ENCODE data around the gene LBHD1.
"Not testable (repeated sequence)": the region's sequence is repeated elsewhere in the genome, so short reads cannot be mapped to it uniquely, and the experiment has no call there.

LBHD1 gene

GRCh38 chr11:62656796-62657429 lies 15.2 kb downstream of the LBHD1 start:
- DNase-seq: no peak

GRCh38 chr11:62654297-62654696 lies 17.8 kb downstream of the LBHD1 start:
- DNase-seq: no peak

DNA sequence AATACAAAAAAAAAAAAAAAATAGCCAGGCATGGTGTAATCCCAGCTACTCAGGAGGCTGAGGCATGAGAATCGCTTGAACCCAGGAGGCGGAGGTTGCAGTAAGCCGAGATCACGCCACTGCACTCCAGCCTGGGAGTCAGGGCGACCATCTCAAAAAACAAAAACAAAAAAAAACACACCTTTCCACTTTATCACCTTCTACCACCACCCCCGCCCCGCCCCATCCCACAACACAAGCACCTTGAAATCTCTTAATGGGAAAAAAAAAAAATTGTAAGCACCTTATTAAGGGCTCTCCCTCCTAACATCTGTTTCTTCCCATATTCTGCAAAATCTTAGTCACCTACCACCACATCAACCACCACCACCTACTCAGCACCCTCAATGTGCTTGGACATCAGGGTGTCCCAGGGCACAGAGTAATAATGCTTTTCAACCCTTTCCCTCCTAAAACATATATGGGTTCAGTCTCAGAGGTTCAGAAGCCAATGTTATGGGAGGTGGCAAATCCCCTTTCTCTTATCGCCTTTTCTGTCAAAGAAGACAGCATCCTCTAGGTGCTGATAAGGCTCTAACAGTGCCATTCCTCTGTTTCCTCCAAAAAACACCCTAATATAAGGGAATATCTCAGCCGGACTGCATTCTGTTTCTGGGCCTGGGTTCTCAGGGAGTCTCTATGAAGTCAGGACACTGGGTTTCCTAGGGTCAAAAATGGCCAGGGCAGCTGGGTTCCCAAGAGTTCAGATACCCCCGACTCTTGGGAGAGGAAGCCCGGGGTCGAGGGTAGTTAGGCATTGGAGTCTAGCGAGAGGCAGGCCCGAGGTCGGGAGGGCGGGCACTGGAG lies 19.7 kb downstream of the LBHD1 start:
- no peak for DNase-seq

DNA sequence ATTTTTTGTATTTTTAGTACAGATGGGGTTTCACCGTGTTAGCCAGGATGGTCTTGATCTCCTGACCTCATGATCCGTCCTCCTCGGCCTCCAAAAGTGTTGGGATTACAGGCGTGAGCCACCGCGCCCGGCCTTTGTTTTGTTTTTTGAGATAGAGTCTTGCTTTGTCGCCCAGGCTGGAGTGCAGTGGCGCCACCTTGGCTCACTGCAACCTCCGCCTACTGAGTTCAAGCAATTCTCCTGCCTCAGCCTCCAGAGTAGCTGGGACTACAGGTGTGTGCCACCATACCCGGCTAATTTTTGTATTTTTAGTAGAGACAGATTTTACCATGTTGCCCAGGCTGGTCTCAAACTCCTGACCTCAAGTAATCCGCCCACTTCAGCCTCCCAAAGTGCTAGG lies 21.8 kb downstream of the LBHD1 start:
- DNase-seq: not testable (repeated sequence)

DNA sequence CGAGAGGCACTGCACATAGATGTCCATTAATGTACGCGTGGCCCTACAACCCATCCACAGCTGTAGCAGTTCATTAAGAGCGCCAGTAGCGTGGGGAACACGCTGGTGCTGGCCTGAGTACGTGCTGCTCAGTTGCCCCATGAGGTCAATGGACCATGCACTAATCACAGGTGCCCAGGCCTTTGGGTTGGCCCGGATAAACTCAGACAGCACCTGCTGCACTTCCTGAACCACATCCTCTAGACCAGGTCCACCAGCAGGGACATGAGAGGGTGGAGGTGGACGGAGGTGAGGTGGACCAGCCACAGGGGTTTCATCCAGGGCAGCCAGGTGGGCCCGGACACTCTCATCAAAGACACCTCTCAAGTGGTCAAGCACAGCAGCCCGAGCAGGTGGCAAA lies 22.6 kb downstream of the LBHD1 start:
- no peak for DNase-seq

DNA sequence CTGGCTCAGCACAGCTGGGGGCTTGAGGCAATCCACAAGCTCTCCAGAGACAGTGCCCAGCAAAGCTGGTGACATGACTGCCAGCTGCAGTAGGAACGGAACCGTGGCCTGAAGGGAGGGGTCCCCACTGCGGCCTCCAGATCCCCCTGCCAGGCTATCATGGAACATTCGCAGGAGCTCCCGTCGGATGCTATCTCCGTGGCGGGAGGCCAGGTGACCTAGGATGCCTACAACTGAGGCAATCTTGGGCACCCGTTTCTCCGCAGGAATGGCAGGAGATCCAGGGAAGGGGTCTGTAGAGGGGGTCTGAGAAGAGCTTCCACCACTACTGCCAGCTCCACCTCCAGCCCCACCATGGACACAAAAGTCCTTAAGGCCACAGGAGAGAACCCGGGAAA lies 23.1 kb downstream of the LBHD1 start:
- DNase-seq: no peak

- DNase-seq: no peak
Observed at GRCh38 chr11:62648185-62648966, 23.7 kb downstream of the LBHD1 start.

- DNase-seq: no peak
Observed at GRCh38 chr11:62647609-62648005, 24.5 kb downstream of the LBHD1 start.

DNA sequence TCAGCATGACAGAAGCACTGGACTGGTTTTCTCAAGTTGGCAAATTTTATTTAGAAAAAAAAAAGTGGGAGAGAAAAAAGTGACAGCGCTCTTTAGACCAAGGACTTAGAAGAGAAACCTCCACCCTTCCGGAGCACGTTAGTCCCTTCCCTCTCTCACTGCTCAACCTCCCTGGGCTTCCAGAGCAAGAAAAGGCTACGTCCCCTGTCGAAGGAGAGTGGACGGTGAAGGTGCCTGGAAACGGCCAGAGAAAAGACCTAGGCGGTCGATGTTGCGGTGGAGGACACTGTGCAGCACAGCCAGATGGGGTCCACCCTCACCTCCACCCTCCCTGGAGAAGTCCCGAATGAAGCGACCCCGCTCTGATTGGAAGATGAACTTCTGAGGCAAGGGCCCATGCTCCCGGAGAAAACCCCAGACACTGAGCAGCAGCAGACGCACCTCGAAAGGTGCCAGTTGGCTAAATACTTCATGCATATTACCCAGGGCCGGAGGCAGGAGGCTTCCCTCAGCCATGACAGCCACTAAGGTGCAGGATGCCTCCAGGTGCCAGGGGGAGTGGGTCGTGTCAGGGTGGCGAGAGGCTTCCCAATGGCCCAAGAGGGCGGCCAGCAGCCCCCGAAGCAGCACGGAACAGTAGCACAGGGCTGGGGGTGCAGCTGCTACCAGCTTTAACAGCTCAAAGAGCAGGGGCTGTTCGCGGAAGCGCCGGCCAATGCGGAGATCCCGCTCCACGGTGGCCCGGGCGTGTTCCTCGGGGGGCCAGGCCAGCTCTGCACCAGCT lies 25.1 kb downstream of the LBHD1 start:
- no peak for DNase-seq

- DNase-seq: no peak
Observed at GRCh38 chr11:62645946-62646824, 25.9 kb downstream of the LBHD1 start, which contains the start of gene GANAB. Gene GANAB (minus strand): TSS chr11:62646613. CDS start chr11:62646599, 14 bp downstream.

DNA sequence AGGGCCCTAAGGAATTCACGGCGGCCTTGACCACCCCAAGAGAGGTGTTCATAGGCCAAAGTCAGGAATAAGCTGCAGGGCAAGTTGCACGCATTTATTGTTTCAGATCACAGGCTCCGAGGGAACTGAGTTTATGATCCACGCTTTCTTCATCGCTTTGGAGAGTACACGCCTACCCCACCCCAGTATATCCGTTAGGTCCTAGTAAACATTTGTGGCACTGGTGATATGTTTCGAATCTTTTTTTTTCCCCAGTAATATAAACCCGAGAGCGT lies 26.5 kb downstream of the LBHD1 start:
- DNase-seq: no peak

DNA sequence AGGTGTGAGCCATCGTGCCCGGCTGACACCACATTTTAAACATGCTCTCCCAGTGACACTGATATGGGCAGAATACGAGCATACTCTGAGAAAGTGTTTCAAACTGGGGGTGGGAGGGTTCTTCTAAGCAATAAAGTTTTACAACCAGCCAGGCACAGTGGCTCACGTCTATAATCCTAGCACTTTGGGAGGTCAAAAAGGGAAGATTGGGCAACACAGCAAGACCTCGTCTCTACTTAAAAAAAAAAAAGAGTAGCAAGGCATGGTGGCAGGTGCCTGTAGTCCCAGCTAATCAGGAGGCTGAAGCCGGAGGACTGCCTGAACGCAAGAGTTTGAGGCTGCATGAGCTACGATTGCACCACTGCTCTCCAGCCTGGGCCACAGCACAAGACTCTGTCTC lies 27.8 kb downstream of the LBHD1 start:
- DNase-seq: no peak

GRCh38 chr11:62632492-62632891 lies 39.6 kb downstream of the LBHD1 start:
- DNase-seq: no peak

- DNase-seq: no peak
Observed at GRCh38 chr11:62627713-62628112, 44.4 kb downstream of the LBHD1 start.

DNA sequence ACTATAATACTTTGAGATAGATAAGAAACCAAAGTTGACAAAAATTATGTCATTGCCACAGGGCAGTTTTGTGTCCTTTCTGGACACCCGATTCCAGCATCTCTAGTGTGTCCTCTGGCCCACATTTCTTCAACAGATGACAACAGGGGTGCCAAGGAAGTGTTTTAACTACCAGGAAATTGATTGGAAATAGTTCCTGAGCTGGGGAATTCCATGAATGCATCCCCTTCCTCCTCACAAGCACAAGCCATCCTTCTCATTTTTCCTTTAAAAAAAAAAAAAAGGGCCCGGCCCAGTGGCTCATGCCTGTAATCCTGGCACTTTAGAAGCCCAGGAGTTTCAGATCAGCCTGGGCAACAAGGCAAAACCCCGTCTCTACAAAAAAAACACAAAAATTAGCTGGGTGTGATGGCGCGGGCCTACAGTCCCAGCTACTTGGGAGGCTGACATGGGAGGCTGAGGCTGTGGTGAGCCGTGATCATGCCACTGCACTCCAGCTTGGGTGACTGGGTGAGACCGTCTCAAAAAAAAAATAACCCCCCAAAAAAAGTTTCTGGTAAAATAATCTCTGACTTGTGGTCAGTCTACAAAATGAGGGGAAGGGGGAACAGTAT lies 49.5 kb downstream of the LBHD1 start:
- no peak for DNase-seq

GRCh38 chr11:62621567-62622470 lies 50.2 kb downstream of the LBHD1 start, which contains the start of gene B3GAT3:
Gene B3GAT3 (minus strand): TSS chr11:62621986. CDS start chr11:62621947, 39 bp downstream.
- DNase-seq: peak; percentile 86

DNA sequence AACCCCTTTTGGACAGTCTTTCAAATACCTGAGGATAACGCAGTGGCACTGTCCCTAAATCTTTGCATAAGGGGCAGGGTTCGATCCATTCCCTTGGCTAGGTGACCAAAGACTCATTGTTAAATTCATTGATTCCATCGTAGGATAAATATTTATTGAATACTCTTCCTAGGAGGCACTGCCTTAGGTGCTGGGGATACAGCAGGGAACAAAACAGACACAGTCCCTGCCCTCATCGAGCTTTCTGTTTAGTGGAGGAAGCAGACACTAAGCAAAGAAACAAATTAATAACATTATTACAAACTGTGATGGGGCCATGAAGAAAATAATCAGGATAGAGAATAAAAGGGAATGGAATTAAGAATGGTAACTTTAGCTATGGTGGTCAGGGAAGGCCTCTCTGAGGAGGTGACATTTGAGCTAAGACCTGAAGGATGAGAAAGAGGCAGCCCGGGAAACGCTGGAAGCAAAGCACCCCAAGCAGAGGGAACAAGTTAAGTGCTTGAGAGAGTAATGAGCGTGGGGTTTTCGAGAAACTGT lies 51.0 kb downstream of the LBHD1 start:
- no peak for DNase-seq

GRCh38 chr11:62616957-62617356 lies 55.1 kb downstream of the LBHD1 start:
- not testable (repeated sequence) for DNase-seq

- no peak for DNase-seq
Observed at GRCh38 chr11:62615521-62615920, 56.5 kb downstream of the LBHD1 start.

- DNase-seq: no peak
Observed at GRCh38 chr11:62614275-62614674, 57.8 kb downstream of the LBHD1 start.

Measured in cortex of kidney (tissue), 1 donor.